NCI-H1694 (cell line): Measurements from ENCODE around the gene NME2.
"Not testable (repeated sequence)": the region's sequence is repeated elsewhere in the genome, so short reads cannot be mapped to it uniquely, and the experiment has no call there.

Experiments
- DNase-seq: peaks from one replicate; lab custom pipeline; 2025; lab: John Stamatoyannopoulos, UW

NME2 gene

DNA sequence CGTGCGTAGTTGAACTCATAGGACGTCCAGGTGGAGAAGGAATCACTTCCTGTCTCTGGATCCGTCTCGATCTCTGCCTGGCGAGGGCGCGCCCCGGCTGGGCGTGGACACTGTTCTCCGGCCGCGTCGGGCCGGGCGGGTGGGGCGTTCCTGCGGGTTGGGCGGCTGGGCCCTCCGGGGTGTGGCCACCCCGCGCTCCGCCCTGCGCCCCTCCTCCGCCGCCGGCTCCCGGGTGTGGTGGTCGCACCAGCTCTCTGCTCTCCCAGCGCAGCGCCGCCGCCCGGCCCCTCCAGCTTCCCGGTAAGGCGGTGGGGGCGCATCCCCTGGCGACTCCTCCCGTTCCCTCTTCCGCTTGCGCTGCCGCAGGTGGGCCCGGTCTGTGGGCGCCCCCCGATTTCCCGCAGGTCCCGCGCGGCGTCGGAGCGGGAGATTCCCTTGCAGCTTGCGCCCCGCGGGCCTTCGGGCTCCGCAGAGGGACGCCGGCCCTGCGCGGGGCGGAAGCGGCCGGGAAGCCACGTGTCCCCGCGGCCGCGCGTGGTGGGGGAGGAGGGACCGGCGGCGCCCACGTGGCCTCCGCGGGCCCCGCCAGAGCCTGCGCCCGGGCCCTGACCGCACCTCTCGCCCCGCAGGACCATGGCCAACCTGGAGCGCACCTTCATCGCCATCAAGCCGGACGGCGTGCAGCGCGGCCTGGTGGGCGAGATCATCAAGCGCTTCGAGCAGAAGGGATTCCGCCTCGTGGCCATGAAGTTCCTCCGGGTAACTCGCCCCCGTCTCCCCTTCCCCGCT is at the start of gene NME2:
NME2 (plus strand) TSS at position 214 of the 789 bp plus-strand sequence; CDS start at position 634, 420 bp downstream.
- DNase-seq = peak; percentile 50

DNA sequence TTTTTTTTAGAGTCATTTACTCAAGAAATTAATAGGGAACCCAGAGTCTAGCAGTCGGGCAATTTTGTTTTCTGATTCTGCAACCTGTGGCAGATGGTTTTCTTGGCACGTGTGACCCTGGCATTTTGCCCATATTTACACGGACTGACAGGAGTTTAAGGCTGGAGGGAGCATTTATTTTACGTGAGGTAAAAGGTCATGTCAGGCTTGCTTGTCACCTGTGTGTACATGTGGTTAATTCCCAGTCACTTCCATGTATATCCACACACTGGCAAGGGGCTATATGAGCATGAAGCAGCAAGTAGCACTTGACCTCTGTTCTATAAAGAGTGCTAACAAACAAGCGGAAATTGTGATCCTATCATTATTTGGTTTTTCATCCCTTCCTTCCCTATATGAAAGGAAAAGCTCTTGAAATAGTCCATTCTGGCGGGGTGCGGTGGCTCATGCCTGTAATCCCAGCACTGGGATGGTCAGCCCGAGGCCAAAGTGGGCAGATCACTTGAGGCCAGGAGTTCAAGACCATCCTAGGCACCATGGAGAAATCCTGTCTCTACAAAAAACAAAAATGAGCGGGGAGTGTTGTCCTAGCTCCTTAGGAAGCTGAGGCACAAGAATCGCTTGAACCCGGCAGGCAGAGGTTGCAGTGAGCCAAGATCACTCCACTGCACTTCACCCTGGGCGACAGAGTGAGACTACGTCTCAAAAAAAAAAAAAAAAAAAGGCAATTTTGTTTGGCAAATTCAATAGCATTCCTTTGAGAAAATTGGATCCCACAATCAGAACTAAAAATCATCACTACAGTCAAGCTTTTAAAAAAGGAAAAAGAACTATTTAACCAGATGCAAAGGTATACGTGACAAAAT is 47.6 kb upstream of the NME2 start:
- DNase-seq = peak; percentile 87

- DNase-seq = no peak
These were observed 46.5 kb upstream of the NME2 start for GRCh38 chr17:51119415-51120356.

- DNase-seq = no peak
These were observed 45.9 kb upstream of the NME2 start for GRCh38 chr17:51120357-51120738.

- DNase-seq = peak; percentile 93
These were observed 45.2 kb upstream of the NME2 start, which contains the start of gene SPAG9 for GRCh38 chr17:51120739-51121619. Gene SPAG9, minus strand, starts transcription at chr17:51120868. Its CDS starts 212 bp downstream, at chr17:51120656.

DNA sequence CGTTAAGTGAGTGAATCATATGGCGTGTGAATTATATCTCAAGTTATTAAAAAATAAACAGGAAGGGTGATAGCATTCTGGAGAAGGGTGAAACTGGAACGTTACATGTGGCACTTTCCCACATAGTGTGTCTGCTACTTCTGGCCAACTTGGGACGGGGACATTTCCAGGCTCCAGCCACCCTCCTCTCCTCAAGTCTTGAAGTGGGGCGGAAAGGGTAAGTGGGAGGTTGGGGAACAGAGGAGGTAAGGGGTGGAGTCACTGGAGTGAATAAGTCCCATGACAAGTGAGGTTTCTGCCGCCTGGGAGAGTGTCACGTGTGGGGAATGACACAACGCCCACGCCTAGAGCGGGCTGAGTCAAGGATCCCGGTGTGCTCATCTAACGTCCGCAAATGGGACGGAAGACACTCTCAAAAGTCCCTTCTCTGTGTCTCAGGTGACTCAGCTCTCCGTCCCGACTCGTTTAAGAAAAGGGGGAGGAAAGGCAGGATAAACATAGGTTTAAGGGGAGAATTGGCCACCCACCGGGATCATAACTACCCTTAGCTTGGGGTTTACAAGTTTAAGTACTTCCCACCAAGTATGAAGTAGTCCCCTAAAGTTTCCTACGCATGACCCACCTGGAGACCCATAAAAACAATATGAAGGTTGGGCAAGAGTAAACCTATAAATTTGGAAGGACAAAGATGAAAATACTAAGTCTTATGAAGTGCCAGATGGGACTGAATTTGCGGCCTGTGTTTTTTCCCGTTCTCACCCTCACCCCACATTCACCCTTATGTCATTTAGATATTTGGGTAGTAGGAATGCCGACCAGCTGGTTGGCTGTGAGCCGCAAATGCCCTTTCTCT is 44.4 kb upstream of the NME2 start:
- DNase-seq = no peak

GRCh38 chr17:51122473-51123115 is 43.6 kb upstream of the NME2 start:
- DNase-seq = not testable (repeated sequence)

DNA sequence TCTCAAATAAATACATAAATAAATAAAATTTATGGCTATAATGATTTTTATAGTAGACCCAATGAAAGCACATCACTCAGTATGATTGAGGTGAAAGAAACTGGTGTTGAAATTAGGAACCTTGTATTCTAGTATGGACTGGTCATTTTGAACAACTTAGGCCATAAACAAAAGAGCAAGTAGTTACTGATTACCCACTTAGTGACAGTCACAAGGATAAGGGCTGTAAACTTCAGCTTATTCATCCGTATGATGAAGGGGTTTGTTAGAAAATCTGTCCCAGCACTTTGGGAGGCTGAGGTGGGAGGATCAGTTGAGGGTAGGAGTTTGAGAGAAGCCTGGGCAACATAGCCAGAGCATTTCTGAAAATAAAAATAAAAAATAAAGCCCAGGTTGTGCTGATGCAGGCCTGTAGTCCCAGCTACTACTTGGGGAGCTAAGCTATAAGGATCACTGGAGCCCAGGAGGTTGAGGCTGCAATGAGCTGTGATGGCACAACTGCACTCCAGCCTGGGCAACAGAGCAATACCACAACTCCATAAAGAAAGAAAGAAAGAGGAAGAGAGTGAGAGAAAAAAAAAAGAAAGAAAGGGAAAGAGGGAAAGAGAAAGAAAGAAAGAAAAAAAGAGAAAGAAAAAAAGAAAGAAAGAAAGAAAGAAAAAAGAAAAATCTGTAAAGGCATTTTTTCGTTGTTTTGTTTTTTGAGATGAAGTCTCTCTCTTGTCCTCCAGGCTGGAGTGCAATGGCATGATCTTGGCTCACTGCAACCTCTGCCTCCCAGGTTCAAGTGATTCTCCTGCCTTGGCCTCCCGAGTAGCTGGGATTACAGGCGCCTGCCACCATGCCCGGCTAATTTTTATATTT is 41.3 kb upstream of the NME2 start:
- DNase-seq = no peak

GRCh38 chr17:51128076-51128475 is 38.1 kb upstream of the NME2 start:
- no peak for DNase-seq

GRCh38 chr17:51132964-51133319 is 33.3 kb upstream of the NME2 start:
- no peak for DNase-seq

GRCh38 chr17:51133365-51133764 is 32.8 kb upstream of the NME2 start:
- no peak for DNase-seq

- no peak for DNase-seq
These were observed 30.3 kb upstream of the NME2 start for GRCh38 chr17:51135956-51136355.

- DNase-seq = no peak
These were observed 23.6 kb upstream of the NME2 start for GRCh38 chr17:51142597-51142996.

DNA sequence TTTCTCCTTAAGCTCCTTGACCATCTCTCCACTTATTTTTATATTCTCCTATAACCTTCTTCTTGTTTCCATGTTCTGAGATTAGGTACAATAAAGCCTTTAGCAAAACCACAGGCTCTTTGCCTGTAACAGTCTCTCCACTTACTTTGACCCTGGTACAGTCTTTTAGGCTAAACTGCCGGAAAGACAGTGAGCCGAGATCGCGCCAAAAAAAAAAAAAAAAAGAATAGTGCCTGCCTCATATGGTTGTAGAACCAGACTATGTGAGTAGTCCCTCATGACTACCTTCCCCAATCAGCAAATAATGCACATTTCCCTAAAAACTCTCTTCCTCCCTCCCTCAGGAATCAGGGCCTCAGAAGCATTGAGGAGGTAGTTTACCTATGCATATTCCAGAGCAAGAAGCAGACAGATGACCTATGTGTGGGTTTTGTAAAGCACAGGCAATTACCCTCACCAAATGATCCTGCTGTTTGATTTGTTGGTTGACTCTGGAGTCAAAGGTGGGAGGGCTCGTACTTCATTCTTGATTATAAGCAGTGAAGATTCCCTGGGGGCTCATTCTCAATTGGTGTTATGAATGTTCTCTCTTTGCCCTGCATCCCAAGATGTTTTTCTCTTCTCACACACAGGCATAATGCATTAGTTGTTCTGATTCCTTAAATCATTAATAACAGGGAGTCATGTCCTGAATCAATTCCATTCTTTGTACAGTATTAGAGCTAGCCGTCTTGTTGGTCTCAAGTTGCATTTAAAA is 21.8 kb upstream of the NME2 start:
- DNase-seq = no peak

DNA sequence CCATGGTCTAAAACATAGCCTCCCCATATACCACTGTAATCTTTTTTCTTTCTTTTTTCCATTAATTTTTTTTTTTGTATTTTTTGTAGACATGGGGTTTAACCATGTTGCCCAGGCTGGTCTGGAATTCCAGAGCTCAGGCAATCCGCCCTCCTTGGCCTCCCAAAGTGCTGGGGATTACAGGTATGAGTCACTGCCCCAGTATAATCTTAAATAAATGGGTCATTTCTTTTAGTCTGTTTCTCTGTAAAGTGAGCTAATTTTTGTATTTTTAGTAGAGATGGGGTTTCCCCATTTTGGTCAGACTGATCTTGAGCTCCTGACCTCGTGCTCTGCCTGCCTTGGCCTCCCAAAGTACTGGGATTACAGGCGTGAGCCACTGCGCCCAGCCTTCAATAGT is 18.6 kb upstream of the NME2 start:
- DNase-seq = no peak

DNA sequence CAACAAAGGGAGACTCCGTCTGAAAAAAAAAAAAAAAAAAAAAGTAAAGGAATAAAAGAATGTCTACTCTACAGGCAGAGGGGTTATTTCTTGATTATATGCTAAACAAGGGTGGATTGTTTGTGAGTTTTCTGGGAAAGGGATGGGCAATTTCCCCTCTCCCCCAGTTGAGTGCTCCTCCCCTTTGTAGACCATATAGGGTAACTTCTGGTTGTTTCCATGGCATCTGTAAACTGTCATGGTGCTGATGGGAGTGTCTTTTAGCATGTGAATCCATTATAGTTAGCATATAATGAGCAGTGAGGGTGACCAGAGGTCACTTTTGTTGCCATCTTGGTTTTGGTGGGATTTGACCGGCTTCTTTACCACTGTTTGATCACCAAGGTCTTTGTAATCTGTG is 17.0 kb upstream of the NME2 start:
- DNase-seq = no peak

GRCh38 chr17:51150932-51151331 is 15.3 kb upstream of the NME2 start:
- no peak for DNase-seq

- DNase-seq = peak; percentile 49
These were observed 13.4 kb upstream of the NME2 start for GRCh38 chr17:51152766-51153209.
